Pons (tissue), 1 donor: ENCODE measurements around the gene PITX1.
"Not testable (repeated sequence)": the region's sequence is repeated elsewhere in the genome, so short reads cannot be mapped to it uniquely, and the experiment has no call there.

ENCODE experiments used
- DNase-seq: peaks from one replicate; pipeline ENCODE4 v3.0.0-alpha.2; 2016; ENCODE audit warnings: low spot score

The PITX1 gene

DNA sequence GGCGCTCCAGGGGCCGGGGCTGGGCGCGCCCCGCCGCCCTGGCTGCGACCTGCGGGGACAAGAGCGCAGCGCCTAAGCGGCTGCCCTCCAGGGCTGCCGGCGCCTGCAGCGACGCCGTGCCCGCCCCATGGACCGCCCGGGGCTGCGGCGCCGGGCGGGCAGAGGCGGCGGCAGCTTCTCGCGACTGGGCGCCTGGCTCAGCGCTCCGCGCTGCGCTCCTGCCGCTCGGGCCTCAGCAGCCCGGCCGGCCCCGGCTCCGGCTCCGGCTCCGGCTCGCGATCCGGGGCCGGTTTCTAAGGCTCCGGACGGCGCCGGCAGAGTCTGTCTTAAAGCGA, at the start of gene PITX1:
Gene PITX1, minus strand, starts transcription at position 328 of the 335 bp plus-strand sequence. CDS start 347 bp downstream, outside the sequence.
- DNase-seq = no peak

- DNase-seq = not testable (repeated sequence)
Measured at GRCh38 chr5:135083334-135083733, 49.3 kb upstream of the PITX1 start.

DNA sequence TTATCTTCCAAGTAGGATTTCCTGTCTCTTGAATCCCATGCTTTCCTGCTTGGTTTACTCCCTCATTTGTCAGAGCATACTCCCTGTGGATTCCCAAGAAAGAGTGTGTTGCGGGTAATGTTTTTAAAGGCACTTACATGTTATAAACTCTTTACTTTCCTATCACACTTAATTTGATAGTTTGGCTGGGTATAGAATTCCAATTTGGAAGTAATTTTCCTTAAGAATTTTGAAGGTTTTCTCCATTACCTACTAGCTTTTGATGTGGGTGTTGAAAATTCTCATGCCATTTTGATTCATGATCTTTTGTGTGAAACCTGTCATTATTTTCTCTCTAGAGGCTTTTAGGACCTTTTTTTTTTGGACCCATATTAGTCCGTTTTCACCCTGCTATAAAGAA, 47.2 kb upstream of the PITX1 start:
- no peak for DNase-seq

DNA sequence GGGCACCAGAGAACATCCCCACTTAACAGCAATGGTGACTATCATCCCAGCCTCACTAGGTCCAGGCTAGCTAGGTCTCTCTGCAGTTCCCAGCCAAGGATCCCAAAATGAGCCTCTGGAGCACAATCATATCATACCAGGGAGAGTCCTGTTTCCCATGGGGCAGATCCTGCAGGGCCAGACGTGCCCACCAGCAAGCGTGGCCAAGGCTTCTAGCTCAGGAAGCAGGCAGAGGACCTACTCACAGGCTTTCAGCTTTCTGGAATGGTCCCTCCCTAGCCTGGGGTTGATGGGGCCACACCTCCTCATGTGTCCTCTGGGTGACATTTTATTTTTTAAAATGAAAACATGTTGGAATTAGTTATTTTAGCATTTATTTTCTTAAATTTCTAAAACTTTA, 45.7 kb upstream of the PITX1 start:
- DNase-seq = no peak

DNA sequence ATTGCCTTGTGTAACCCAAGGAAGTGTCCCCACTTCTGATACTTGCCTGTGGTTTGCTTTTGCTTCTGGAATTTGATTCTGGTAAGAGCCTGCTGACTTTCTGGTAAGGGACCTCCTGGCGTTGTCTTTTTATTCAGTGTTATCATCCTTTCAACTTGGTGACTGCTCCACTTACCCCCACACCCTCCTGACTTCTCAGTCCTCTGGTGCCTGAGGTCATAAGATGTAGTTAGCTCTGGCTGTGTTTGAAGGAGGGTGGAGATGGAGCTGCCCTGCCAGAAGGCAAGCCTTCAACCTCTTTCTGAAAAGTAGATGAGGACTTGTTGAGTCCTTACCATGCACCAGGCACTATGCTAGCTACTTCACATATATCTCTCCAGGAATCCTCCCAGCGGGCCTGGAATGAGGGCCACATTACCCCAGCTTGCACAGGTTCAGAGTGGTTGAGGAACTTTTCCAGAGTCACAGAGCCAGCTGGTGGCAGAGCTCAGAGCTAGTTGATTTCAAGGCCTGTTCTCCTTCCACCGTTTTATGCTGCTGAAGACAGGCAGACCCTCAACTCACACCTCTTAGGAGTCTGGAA, 45.2 kb upstream of the PITX1 start:
- no peak for DNase-seq

GRCh38 chr5:135076801-135077200, 42.8 kb upstream of the PITX1 start:
- DNase-seq = no peak

DNA sequence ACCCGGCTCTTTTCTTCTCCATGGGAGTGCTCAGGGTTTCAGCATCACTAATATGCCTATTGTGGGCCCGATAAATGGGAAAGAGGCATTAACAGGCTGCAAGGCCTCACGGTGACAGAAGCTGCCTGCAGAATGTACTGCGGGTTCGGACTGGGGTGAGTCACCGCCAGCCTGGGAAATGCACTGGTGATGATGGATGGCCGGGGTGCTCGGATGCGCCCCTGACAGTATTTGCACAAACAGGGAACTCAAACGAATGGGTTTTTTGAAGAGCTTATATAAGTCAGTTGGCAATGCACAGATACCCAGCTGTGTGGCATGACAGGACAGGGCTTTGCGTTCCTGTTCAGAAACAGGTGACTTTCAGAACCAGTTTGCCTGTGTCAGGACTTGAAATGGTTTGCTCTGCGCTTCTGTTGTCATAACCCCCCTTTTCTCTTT, 42.0 kb upstream of the PITX1 start:
- no peak for DNase-seq

DNA sequence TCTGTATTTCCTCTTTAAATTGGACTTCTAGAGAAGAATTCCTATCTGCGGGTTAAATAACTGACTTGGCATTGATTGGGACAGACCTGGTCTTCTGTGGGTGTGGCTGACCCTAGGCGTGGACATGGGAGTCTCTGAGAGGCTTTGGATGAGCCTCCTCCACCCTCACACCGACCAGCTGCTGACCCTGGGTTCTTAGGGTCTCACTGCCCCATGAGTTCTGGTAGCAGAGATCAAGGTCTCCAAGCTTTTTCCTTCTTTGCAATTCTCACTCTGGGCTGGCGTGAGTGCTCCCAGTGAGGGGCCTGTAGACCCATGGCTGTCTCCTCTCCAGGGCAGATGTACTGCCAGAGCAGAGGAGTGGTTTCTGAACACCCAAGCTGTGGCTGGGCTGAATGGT, 41.6 kb upstream of the PITX1 start:
- DNase-seq = no peak

GRCh38 chr5:135073761-135074345, 39.8 kb upstream of the PITX1 start:
- no peak for DNase-seq

DNA sequence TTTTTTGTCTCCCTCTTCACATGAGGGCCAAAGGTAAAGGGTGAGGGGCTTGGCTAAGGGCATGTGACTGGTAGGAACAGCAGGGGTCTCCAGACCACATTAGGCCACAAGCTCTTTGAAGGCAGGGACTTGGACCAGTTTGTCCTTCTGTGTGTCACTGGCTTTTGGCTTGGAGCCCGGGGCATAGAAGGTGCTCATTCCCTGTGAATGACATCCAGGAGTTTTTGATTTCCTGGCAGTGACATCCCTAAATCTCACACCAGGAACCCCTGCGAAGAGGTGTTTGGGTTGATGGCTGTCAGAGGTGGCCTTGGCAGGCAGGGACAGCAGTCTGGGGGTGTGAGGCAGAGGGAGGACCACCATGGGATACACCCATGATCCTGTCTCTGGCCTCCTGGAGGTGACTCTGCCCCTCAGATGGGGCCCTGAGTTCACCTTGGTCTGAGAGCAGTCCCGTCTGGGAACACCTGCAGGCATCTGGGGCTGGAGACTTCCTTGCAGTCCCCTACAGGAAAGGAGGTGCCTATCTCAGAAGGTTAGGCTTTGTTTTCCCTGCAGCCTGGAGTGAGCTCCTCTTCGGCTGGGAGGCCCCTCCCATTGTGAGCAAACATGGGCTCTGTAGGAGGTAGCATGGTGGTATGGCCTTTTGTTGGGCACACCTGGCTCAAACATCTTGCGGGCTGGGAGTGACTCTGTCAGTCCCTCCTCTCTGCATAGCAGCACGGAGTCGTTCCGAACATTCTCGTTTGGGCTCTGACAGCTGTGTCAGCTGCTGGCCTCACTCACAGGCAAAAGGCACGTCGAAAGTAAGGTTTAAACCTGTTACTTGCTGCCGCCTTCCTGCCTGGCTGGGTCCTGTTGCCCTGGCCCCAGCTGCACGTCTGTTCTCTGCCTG, 38.6 kb upstream of the PITX1 start:
- DNase-seq = no peak

- no peak for DNase-seq
Measured at GRCh38 chr5:135071311-135071710, 37.3 kb upstream of the PITX1 start.

GRCh38 chr5:135069895-135070657, 36.0 kb upstream of the PITX1 start:
- no peak for DNase-seq

- no peak for DNase-seq
Measured at GRCh38 chr5:135069016-135069770, 35.2 kb upstream of the PITX1 start.

GRCh38 chr5:135067587-135067986, 33.6 kb upstream of the PITX1 start:
- DNase-seq = no peak

DNA sequence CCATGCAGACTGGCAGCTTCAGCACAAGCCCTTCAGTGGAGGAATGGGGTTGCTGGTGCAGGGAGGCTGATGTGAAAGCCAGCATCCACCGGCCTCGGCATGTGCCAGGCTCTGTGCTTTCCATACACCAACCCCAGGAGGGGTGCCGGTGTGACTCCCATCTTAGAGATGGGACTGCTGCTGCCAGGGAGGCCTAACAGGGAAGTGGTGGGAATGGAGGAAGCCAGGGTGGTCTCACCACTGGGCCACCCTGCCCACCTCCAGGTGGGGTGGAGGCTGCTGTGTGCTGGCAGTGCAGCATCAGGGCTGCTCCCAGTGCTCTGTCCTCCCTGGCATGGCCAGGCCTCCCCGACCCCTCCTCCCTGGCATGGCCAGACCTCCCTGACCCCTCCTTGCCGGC, 32.8 kb upstream of the PITX1 start:
- no peak for DNase-seq

- DNase-seq = no peak
Measured at GRCh38 chr5:135065306-135066265, 31.6 kb upstream of the PITX1 start.

- no peak for DNase-seq
Measured at GRCh38 chr5:135064235-135064570, 30.2 kb upstream of the PITX1 start.

DNA sequence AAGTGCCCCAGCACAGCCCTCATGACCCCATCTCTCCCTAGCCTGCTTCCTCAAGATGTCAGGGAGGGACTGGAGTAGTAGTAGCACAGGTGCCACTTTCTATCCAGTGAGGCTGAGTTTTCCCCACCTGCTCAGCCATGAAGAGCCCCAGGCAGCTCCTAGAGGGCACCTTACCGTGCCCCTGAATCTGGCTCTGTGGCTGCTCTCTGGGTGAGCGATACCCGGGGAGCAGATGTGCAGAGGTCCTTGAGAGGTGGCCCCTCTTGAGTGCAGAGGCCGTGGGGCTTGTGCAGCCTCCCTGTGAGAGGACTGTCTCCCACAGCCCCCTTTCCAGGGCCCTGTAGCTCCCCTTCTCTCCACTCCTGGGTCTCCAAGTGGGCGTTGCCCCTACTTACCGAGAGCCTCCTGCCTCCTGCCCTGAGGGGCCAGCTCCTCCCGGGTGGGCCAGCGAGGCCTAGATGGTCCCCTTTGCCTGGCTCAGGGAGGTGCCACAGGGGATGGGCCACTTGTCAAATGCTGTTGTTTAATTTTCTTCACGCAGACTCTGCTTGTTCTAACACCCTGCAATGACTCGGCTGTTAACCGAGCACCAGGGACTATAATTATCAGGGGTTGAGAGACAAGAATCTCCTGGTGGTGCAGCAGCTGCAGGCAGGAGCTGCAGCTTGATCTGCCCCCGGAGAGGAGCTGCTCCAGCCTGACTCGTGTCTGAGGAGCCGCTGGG, 29.6 kb upstream of the PITX1 start:
- no peak for DNase-seq

DNA sequence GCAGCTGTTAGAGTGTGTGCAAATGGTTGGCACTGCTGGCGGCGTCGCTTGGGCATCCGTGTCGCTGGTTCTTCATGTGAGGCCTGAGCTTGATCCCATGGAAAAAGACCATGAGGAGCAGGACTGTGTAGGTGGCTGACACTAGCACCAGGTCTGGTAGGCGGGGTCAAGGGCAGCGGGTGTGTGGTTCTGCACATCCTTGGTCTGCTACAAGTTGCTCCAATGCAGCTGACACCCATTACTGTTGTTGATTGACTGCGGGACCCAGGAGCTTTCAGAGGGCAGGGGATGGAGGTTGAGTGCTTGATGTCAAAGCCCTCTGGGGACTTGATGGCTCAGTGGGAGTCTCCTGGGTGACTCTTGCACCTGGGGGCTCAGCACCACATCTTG, 29.0 kb upstream of the PITX1 start:
- no peak for DNase-seq
